K562 (cell line): ENCODE results near the gene ELMO3. TPM values are rescaled to one million over a fixed set of nuclear protein-coding genes. Genes with fewer than 3 reads are reported as not detected.

Source experiments
- BRD9 ChIP-seq: fragments of 450-650 bp; IDR thresholded peaks from 2 replicates; pipeline ENCODE4 v1.6.1; 2018; ENCODE audit warnings: low read depth; ENCODE audit not compliant: partially characterized antibody
- CBFA2T3 ChIP-seq: fragments of 450-650 bp; IDR thresholded peaks from 2 replicates; pipeline ENCODE4 v1.6.1; 2017
- CLOCK ChIP-seq: fragments of 250-450 bp; sonication (Bioruptor Pico); IDR thresholded peaks from 2 replicates; pipeline ENCODE4 v1.4.0; 2020; ENCODE audit warnings: mild to moderate bottlenecking, moderate library complexity, borderline replicate concordance
- HBP1 ChIP-seq: fragments of 450-650 bp; formaldehyde crosslinking; IDR thresholded peaks from 2 replicates; pipeline ENCODE4 v1.4.0; 2022; ENCODE audit warnings: missing genetic modification characterization
- HOXB6 ChIP-seq: fragments of 250-450 bp; sonication (Bioruptor Pico); IDR thresholded peaks from 2 replicates; pipeline ENCODE4 v1.5.1; 2022; ENCODE audit warnings: mild to moderate bottlenecking, borderline replicate concordance
- MCM2 ChIP-seq: fragments of 450-650 bp; IDR thresholded peaks from 2 replicates; pipeline ENCODE4 v1.6.1; 2017; ENCODE audit warnings: low read depth, mild to moderate bottlenecking
- NFE2 ChIP-seq: IDR thresholded peaks from 2 replicates; pipeline ENCODE4 v1.6.1; 2014; ENCODE audit warnings: antibody characterized with exemption, low read depth
- NONO ChIP-seq, 2 experiments: fragments of 200-400 bp in 1 of 2; fragments of 450-650 bp in 1 of 2; formaldehyde crosslinking in 1 of 2; IDR thresholded peaks; 2 replicates each; pipeline ENCODE4 v1.6.1; 2017; ENCODE audit warnings: low read depth in 2 of 2, mild to moderate bottlenecking in 2 of 2, moderate library complexity in 2 of 2, low read length in 1 of 2
- POLR2A ChIP-seq: fragments of 450-650 bp; conservative IDR thresholded peaks from 2 replicates; pipeline ENCODE4 v1.6.1; 2016
- RBBP5 ChIP-seq: fragments of 200-600 bp; sonication (generic); IDR thresholded peaks from 2 replicates; pipeline ENCODE4 v1.6.1; 2012; ENCODE audit warnings: borderline replicate concordance, mild to moderate bottlenecking, low read length, control low read depth, inconsistent platforms; ENCODE audit not compliant: insufficient read depth, poor library complexity, severe bottlenecking
- SFPQ ChIP-seq: fragments of 200-400 bp; formaldehyde crosslinking; IDR thresholded peaks from 2 replicates; pipeline ENCODE4 v1.6.1; 2017; ENCODE audit warnings: mild to moderate bottlenecking, low read depth, low read length, moderate library complexity
- SNIP1 ChIP-seq: fragments of 450-650 bp; IDR thresholded peaks from 2 replicates; pipeline ENCODE4 v1.7.1; 2017; ENCODE audit warnings: low read depth, mild to moderate bottlenecking
- TCF7 ChIP-seq: sonication (generic); IDR thresholded peaks from 2 replicates; pipeline ENCODE4 v1.6.1; 2016; ENCODE audit warnings: antibody characterized with exemption, borderline replicate concordance
- ZFP1 ChIP-seq: fragments of 450-650 bp; formaldehyde crosslinking; IDR thresholded peaks from 2 replicates; pipeline ENCODE4 v1.4.0; 2020; ENCODE audit warnings: mild to moderate bottlenecking, mixed read lengths
- ZHX1 ChIP-seq: fragments of 150-350 bp; conservative IDR thresholded peaks from 2 replicates; pipeline ENCODE4 v1.6.1; 2014; ENCODE audit warnings: low read length
- ZNF511 ChIP-seq: sonication (generic); formaldehyde crosslinking; IDR thresholded peaks from 2 replicates; pipeline ENCODE4 v1.8.0; 2022; ENCODE audit warnings: mild to moderate bottlenecking, missing genetic modification reagents
- ZNF766 ChIP-seq: fragments of 200-800 bp; sonication (Bioruptor generic); conservative IDR thresholded peaks from 2 replicates; pipeline ENCODE4 v1.6.1; 2016; ENCODE audit warnings: missing genetic modification characterization, missing compliant biosample characterization
- polyA plus RNA-seq, 8 experiments: library from polyadenylated mRNA; depleted of rRNA in 4 of 8; stranded (reverse) in 5 of 8; unstranded in 3 of 8; fragments of >200 nt; fragmentation: Nextera tagmentation in 2 of 8; fragmentation: Illumina TruSeq in 1 of 8; extraction: Ambion mirVana in 2 of 8; extraction: Trizol in 1 of 8; gene quantifications; 2 replicates each; pipeline versions ENCODE4 v1.2.1 to v1.2.3, GENCODE V29; 2011 to 2014; ENCODE audit warnings: inconsistent platforms in 1 of 8, missing spikeins in 1 of 8
- total RNA-seq, 7 experiments: library from RNA; depleted of rRNA in 6 of 7; stranded (reverse); fragments of >200 nt in 6 of 7; fragmentation: Illumina TruSeq in 2 of 7; extraction: Trizol in 2 of 7; gene quantifications; 2 replicates each; pipeline versions ENCODE4 v1.2.1 to v1.2.3, GENCODE V29; 2011 to 2021; ENCODE audit warnings: low replicate concordance in 1 of 7

The ELMO3 gene
- total and polyA plus RNA-seq, 9 of the 15 experiments (the other 6 are each of a cell fraction or from before 2014, with no cell fraction given), result 0.04 to 5.1 (median 1.5) TPM

GRCh38 chr16:67155295-67156142 lies 43.4 kb upstream of the ELMO3 start (continued):
- TF ChIP-seq RBBP5, result peak; percentile 41
- no peak for TF ChIP-seq TCF7
- TF ChIP-seq BRD9, result no peak
- TF ChIP-seq MCM2, result no peak
- TF ChIP-seq NONO (IDR thresholded peaks at IDR 0.05; ENCODE audit: low read depth in 2 of 2, low read length in 1 of 2), result peak in 1 of 2 experiments; percentile 86; a peak in 2 of 4 replicates
- TF ChIP-seq CLOCK (CRISPR knock-in tag), result no peak
- TF ChIP-seq ZHX1, result no peak
- no peak for TF ChIP-seq HOXB6 (CRISPR knock-in tag)
- TF ChIP-seq HBP1 (CRISPR knock-in tag), result no peak
- no peak for TF ChIP-seq SFPQ
- no peak for TF ChIP-seq POLR2A
- TF ChIP-seq NFE2, result no peak
- TF ChIP-seq ZNF766 (CRISPR knock-in tag), result no peak
- no peak for TF ChIP-seq CBFA2T3
- no peak for TF ChIP-seq SNIP1
- TF ChIP-seq ZNF511 (CRISPR knock-in tag), result no peak
- TF ChIP-seq ZFP1 (CRISPR knock-in tag), result no peak
